HG03469 (cell line): ENCODE measurements around the gene GFER.
"Not testable (repeated sequence)": the region's sequence is repeated elsewhere in the genome, so short reads cannot be mapped to it uniquely, and the experiment has no call there.

Source experiments
- ATAC-seq: cut with Tn5 transposase; IDR thresholded peaks from one replicate; pipeline ENCODE4 v1.9.1; 2021; ENCODE audit warnings: mild to moderate bottlenecking, moderate library complexity, moderate number of reproducible peaks; ENCODE audit not compliant: unreplicated experiment

Gene GFER

DNA sequence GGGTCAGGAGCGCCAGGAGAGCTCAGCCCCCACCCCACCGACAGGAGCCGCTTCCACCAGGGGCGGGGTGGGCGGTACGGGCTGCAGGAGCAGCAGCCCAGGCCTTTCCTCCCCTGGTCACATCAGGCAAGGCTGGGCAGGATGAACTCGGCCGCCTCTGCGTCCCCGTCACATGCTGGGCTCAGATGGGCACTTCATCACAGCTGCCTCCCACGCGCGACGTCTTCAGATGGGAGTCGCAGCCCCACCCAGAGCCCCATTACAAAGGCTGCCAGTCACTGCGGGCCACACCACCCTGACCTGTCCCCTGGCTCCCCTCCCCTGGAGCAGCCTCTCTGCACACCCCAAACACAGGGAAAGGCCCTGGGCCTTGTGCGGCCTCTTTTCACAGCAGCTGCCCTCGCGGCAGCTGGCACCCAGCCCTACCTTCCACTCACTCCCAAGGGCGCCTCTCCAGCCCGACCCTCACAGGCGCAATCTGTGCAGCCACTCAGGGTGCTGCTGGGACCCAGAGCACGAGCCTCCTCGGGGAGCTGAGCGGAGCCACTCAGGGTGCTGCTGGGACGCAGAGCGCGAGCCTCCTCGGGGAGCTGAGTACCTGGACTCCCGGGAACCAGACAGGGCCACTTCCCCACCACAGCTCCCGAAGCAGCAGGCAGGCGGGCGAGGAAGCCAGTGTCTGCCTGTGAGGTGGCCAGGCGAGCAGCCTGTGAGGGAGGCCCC, 21.0 kb downstream of the GFER start:
- no peak for ATAC-seq

DNA sequence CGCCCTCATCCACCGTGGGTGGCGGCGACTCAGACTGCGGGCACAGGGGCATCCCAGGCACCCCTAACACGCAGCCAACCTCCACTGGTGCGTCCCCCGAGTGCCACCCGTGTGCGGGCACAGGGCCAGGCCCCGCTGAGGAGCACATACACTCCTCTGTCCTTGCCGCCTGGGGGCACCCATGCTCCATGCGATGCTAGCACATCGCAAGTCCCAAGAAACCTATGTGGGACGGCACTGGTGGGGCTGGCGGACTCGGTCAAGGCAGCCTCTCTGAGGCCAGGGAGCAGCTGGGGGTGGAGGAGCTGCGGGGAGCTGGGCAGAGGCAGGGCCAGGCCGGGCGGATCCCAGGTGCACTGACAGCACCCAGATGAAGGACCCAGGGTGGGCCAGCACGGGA, 21.7 kb downstream of the GFER start:
- ATAC-seq, result no peak

DNA sequence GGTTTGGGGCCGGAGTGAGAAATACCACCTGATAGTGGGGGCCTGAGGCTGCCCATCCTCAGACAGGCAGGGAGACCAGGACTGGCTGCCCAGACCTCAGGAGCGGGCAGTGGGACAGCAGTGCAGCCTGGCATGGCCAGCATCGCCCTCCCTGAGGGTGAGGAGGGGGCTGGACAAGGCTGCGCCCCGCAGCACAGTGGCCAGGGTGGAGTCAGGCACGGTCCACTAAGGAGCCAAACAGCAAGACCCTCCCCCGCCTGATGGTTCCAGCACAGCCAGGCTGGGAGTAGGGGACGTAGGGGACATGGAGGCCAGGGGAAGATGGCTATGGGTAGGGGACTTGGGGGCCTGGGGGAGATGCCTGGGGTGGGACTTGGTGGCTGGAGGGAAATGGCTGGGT, 22.3 kb downstream of the GFER start:
- no peak for ATAC-seq

DNA sequence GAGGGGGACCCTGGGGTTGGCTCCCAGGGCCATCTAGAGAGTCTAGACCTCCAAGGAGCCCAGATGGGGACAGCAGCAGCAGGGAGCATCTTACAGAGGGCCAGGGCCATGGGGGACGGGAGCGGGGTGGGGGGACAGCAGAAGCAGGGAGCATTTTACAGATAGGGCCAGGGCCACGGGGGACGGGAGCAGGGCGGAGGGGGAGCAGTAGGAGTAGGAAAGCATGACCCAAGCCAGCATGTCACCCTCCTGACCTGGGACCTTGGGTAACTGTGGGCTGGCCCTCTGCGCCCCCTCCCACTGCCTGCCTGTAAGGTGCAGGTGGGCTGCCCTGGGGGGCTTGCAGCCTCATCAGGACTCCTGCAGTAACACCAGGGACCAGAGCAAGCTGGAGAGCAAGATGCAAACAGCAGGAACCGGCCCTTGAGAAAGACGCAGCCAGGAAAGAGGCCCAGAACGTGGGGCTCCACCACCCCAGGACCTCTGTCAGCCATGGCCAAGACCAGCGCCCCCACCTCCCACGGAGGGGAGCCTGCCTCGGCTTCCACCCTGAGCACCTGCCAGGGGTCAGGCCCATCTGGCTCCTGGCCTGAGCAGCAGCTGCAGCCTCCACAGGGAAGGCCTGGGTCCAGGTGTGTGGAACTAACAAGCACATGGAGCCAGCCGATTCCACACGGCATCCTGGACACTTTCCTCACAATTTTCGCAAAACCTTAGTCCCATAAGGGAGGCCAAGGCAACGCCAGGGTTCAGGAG, 23.3 kb downstream of the GFER start:
- no peak for ATAC-seq

DNA sequence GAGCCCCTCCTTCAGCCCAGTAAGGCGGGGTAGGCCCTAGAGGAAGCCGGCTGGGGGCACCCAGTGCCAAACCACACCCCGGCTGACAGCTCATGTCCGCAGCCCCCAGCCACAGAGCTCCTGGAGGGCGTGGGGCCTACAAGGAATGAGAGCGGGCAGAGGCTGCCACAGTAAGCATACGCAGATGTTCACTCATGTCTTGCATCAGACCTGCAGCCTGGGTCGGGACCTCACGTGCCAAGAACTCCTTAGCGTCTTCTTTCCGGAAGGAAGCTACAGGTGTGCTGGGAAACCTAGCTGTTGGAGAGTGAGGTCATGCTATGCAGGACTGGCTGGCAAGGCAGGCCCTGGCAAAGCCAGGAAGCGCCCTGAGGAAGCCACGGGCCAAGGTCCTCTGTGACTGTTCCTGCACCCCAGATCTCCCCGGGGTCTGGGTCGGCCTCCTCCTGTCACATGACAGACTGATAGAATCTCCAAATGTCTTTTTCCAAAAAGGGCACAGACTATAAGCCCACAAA, 24.1 kb downstream of the GFER start:
- no peak for ATAC-seq

DNA sequence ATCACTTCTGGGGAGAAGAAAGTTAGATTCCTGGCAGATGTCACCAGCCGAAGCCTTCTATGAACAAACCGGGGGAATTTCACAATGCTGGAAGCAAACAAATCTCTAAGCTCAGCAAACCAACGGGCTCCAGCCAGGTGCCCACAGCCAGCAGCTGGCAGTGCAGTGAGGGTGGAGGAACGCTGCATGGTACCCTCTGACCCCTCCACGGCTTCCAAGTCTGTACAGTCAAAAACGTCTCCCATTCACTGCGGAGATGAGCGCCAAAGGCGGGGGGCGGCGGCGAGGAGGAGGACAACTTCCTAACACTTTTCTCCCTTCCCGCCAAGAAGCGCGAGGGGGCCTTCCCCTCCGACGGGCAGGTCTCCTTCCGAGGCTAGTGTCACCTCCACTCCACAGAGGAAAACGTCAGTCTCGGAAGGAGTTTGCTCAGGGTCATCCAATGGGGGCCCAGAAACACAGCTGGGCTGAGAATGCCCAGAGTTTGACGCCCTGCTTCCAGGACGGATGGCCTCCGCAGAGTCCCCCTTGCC, 24.7 kb downstream of the GFER start:
- no peak for ATAC-seq

DNA sequence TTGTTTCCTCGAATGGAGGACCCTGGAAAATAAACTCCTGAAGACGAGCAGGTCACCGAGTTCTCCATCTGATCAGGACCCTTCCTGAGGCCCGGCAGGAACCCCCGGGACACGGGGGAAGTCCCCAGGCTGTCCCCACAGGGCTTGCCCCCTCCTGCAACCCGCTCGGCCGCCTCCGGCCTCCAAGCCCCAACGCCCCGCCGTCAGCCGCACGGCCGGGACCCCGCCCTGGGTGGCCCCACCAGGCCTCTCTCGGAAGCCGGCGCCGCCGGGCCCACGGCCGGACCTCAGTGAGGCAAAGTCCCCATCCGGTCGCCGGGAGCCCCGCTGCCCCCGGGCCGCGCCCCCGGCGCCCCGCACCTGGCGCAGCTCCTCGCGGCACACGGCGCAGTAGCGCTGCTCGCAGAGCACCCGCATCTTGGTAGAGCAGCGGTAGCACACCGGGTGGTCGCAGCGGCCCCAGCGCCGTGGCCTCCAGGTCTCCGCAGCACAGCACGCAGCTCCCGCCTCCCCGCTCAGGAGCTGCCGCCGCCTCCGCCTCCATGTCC, 25.2 kb downstream of the GFER start:
- peak; percentile 27 for ATAC-seq

DNA sequence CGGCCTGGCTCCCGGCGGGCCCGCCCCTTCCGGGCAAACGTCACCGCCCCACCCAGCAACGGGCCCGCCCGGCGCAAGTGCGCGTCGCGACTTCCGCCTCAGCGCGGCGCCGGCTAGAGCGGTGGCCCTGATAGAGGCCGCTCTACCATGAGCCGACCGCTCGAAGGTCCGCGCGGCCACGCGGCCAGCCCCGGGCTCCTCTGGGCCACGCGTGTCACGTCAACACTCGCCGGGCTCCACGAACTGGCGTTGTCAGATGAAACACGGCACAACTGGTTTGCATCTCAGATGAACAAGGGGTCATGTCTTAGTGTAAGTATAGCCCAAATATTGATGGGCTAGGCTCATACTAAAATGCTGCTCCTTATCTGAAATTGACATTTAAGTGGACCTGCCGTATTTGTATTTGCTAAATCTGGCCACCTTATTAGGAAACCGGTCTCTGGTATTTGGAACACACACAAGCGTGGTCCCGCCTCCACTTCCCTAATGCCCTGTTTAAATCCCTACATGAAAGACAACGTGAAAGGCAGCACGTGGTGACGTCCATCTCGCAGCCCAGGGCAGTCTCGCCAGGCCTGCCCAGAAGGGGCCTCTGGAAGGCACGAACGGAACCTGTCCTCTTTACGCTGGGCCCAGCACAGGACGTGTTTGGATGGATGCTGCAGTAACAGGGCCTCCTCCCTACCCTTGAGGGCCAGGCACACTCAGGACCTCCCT, 26.0 kb downstream of the GFER start, which contains the start of gene ZNF598:
Gene ZNF598 (minus strand): TSS at position 31 of the 720 bp plus-strand sequence.
- ATAC-seq, result peak; percentile 39

DNA sequence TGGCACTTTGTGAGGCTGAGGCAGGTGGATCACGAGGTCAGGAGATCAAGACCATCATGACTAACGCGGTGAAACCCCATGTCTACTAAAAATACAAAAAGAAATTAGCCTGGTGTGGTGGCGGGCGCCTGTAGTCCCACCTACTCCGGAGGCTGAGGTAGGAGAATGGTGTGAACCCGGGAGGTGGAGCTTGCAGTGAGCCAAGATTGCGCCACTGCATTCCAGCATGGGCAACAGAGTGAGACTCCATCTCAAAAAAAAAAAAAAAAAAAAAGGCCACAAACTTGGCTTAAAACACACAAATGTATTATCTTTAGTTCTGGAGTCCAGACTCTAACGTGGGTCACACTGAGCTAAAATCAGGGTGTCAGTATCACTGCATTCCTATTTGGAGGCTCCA, 27.7 kb downstream of the GFER start:
- ATAC-seq, result not testable (repeated sequence)

DNA sequence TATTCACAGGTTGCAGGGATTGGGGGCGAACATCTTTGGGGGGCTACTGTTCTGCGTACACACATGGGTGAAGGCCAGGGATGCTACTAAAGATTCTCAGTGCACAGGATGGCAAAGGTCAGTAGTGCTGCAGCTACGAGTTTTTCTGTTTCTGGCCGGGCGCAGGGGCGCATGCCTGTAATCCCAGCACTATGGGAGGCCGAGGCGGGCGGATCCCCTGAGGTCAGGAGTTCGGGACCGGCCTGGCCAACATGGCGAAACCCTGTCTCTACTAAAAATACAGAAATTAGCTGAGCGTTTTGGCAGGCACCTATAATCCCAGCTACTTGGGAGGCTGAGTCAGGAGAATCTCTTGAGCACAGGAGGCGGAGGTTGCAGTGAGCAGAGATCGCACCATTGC, 29.5 kb downstream of the GFER start:
- no peak for ATAC-seq

DNA sequence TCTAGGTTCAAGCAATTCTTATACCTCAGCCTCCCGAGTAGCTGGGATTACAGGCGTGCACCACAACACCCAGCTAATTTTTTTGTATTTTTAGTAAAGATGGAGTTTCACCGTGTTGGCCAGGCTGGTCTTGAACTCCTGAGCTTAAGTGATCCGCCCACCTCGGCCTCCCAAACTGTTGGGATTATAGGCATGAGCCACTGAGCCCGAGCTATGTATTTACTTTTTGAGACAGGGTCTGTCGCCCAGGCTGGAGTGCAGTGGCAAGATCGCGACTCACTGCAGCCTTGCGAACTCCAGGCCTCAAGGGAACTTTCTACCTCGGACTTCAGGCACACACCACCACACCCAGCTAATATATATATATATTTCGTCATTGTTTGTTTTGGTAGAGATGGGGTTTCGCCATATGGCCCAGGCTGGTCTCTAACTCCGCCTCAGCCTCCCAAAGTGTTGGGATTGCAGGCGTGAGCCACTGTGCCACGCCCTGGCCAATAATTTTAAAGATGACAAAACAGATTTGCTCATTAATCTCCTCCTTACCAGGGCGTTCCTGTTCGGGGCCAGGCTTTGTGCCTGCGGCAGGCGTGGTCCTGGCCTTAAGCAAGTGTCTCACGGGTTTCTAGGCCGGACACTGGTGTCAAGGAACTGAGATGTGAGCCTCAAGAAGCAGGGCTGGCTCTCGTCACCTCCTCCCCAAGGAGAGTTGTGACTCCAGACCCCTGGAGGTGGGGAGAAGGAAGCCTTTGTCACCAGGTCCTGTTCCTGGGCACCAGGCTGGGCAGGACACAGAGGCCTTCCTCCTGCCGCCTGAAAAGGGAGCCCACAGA, 31.3 kb downstream of the GFER start:
- no peak for ATAC-seq

DNA sequence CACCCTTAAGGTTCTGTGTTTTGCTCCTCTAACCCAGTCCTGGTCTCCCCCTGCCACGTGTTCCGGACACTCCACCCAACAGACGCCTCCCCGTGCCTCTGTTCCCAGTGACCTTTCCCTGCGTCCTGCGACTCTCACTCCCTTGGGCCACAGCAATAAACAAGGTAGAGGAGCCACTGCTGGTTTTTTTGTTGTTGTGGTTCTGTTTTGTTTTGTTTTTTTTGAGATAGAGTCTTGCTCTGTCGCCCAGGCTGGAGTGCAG, 31.9 kb downstream of the GFER start:
- ATAC-seq, result no peak

DNA sequence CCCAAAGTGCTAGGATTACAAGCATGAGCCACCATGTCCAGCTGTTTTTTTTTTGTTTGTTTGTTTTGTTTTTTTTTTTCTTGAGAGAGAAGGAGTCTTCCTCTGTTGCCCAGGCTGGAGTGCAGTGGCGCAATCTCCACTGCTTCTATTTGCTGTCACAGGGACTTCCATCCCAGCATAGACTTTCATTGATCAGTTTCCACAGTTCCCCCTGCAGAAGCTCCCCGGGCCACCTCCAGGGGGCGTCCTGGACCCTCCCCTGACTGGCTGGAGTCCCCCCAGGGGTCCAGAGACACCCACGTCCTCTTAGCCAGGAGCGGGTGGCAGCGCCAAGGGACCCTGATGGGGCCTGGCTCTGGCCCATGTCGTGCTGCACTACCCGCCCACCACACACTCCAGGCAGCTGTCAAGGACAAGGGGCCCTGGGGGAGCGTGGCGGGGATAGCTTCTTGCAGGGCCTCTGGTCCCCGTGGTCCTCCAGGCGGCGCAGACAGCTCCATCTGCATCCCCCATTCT, 32.5 kb downstream of the GFER start:
- ATAC-seq, result no peak

DNA sequence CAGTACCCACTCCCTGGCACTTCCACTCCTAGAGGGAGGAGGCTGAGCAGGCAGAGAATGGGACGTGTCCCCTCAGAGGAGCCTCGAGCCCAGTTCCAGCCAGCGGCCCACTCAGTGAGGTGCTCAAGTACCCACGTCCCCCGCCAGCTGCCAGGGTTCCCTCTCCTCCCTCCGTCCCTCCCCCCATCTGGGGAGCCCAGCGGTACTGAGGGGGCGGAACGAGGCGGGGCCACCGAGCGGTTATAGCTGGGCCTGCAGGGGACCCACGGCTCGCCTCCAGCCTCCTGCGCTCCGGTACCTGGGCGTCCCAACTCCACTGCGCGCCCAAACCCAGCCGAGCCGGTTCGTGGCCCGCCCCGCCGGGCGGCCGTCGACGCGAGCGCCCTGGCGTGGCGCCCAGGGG, 35.5 kb downstream of the GFER start, which contains the start of gene NPW:
Gene NPW (plus strand): TSS at position 268 of the 403 bp plus-strand sequence.
- ATAC-seq, result no peak

DNA sequence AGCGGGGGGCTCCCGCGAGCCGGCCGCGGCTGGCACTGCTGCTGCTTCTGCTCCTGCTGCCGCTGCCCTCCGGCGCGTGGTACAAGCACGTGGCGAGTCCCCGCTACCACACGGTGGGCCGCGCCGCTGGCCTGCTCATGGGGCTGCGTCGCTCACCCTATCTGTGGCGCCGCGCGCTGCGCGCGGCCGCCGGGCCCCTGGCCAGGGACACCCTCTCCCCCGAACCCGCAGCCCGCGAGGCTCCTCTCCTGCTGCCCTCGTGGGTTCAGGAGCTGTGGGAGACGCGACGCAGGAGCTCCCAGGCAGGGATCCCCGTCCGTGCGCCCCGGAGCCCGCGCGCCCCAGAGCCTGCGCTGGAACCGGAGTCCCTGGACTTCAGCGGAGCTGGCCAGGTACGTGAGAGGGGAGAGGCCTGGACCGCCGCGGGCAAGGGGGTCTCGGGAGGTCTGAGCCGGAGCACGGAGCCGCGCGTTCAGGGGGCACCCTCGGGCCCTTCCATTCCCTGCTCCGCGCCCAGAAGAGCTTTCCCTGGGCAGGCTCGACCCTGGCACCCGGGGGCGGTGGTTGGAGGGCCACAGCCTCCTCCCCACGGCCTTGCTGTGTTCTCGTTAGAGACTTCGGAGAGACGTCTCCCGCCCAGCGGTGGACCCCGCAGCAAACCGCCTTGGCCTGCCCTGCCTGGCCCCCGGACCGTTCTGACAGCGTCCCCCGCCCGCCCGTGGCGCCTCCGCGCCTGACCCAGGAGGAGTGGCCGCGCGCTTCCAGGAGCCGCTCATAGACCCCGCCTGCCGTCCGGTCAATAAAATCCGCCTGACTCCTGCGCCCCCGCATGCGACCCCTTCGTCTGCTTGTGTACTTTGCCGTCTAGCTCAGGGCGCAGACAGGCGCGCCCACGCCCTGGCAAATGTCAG, 36.2 kb downstream of the GFER start:
- no peak for ATAC-seq

DNA sequence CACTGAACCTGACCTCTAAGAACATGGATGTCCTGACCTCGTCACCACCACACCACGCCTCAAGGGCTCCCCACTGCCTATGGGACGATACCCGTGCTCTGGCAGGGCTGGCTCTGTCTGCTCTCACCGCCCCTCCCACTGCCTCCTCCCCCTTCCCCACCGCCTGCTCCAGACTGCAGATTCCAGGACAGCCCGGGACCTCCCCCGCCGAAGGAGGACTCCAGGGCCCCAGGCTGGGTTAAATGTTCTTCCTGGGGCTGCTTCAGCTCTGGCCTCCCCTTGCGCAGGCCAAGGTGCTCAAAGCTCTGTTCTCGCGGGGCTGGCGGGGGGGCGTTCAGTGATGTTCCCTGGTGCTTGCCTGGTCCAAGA, 38.7 kb downstream of the GFER start:
- ATAC-seq, result no peak

DNA sequence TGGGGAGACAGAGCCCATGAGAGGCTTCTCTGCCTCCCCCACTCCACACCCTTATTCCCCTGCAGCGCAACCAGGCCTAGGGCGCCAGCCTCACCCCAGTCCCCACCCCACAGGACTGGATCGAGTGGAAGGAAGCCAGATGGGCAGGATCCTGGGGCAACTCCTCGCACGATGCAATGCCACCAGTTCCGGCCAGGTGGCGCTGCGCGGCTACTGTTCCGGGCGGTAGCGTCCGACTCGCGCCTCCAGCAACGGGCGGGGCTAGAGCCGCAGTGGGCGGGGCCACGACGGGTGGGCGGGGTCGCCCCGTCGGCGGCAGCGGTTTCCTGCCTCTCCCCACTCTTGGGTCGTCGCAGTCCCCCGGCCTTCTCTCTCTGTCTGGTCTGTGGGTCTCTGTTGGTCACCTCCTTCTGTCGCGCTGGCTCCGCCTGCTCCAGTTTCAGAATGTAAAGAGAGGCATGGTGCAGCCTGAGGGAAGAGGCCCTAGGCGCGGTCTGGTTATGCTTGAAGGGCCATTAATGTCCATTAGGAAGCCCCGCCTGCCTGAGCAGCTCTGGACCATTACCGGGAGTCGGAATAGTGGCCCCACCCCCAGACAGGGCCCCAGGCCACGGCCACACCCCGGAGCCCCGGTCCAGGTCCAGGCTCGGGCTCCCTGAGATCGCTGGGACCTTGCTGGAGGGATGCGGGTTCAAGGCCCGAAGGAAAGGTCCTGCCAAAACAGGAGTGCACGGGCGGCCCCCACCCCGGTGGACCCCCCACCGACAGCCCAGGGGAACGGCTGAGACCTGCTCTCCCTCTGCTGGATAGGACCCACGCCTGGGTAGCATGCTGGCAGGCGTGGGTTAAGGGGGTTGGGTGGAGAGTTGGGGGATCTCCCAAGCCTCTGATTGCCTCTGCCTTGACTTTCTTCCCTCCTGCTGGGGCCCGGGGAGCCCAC, 39.4 kb downstream of the GFER start:
- ATAC-seq, result no peak

DNA sequence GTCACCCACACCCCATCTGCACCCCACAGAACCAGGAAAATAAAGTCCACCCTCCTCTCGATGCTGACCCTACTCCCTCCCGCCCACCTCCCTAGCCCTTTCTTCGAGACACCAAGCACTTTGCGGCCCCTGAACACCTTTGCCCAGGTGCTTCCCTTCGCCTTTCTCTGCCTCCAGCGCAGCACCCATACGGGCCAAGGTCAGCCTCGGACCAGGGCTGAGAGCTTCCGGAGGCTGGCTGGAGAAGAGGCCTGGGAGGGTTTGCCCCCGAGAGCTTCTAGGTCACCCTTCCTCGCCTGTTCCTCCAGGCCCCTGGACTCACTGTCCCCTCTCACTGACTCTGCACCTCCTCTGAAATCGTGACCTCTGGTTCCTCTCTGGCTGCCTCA, 40.0 kb downstream of the GFER start:
- no peak for ATAC-seq
